ENCODE data around the gene TNFAIP2. TPM values are rescaled to one million over a fixed set of nuclear protein-coding genes. Genes with fewer than 3 reads are reported as not detected.
A peak's percentile ranks its signal among the peaks of the same experiment; 100 is the strongest.

TNFAIP2 gene
- total RNA-seq, 1 donor from 2014 or later = 5.3 TPM

GRCh38 chr14:103089386-103090335, 33.6 kb upstream of the TNFAIP2 start:
- H3K27me3 Mint-ChIP-seq (ENCODE audit: insufficient read depth, low read depth) = peaks cover 16% of the 10 kb centered on the region
- Histone ChIP-seq H3F3A (ENCODE audit: low read depth) (peaks cover 4% of the 10 kb centered on the region), H3K27ac (no peak overlapping the region), H4K20me1 (ENCODE audit: low read depth) (no peaks in the 10 kb centered on the region), H3K4me1 (no peaks in the 10 kb centered on the region), H3K9ac (no peak overlapping the region), H3K4me3 (no peak overlapping the region), H3K79me2 (ENCODE audit: low read depth) (no peaks in the 10 kb centered on the region), H2AFZ (replicated peaks) (no peak overlapping the region), H3K36me3 (no peaks in the 10 kb centered on the region), H3K4me2 (no peak overlapping the region), H3K27me3 (peaks cover 38% of the 10 kb centered on the region), H3K9me3 (ENCODE audit: low read depth) (no peaks in the 10 kb centered on the region)
- TF ChIP-seq CTCF (IDR thresholded peaks at IDR 0.05) = no peak
- TF ChIP-seq EZH2 (IDR thresholded peaks at IDR 0.05) = no peak
- no peak for TF ChIP-seq EZH2phosphoT487 (IDR thresholded peaks at IDR 0.05)
- no peak overlapping the region for H3K27ac Mint-ChIP-seq
- H3K9me3 Mint-ChIP-seq = no peaks in the 10 kb centered on the region
- no peak overlapping the region for H3K4me3 Mint-ChIP-seq
- H3K36me3 Mint-ChIP-seq = no peaks in the 10 kb centered on the region
- no peak for DNase-seq (ENCODE audit: low spot score)
- H3K4me1 Mint-ChIP-seq = peaks cover 12% of the 10 kb centered on the region

GRCh38 chr14:103090481-103091020, 32.7 kb upstream of the TNFAIP2 start:
- no peak overlapping the region for H2AFZ ChIP-seq (replicated peaks)
- Mint-ChIP-seq H3K36me3 (no peaks in the 10 kb centered on the region), H3K27ac (no peak overlapping the region), H3K27me3 (ENCODE audit: insufficient read depth, low read depth) (peaks cover 14% of the 10 kb centered on the region), H3K9me3 (no peaks in the 10 kb centered on the region), H3K4me1 (peaks cover 12% of the 10 kb centered on the region), H3K4me3 (peak overlapping the region; percentile 27)
- no peak overlapping the region for H3K4me3 ChIP-seq
- peaks cover 29% of the 10 kb centered on the region for H3K27me3 ChIP-seq
- no peak overlapping the region for H3K9ac ChIP-seq
- no peak for DNase-seq (ENCODE audit: low spot score)
- no peaks in the 10 kb centered on the region for H3K4me1 ChIP-seq
- TF ChIP-seq EZH2 (IDR thresholded peaks at IDR 0.05) (no peak), CTCF (IDR thresholded peaks at IDR 0.05) (no peak), EZH2phosphoT487 (IDR thresholded peaks at IDR 0.05) (no peak)
- H3K36me3 ChIP-seq = no peaks in the 10 kb centered on the region
- H3F3A ChIP-seq (ENCODE audit: low read depth) = peaks cover 4% of the 10 kb centered on the region
- no peaks in the 10 kb centered on the region for H3K9me3 ChIP-seq (ENCODE audit: low read depth)
- no peaks in the 10 kb centered on the region for H4K20me1 ChIP-seq (ENCODE audit: low read depth)
- no peaks in the 10 kb centered on the region for H3K79me2 ChIP-seq (ENCODE audit: low read depth)
- H3K4me2 ChIP-seq = no peak overlapping the region
- no peak overlapping the region for H3K27ac ChIP-seq

GRCh38 chr14:103091041-103091882, 32.0 kb upstream of the TNFAIP2 start:
- H3K9me3 ChIP-seq (ENCODE audit: low read depth) = no peaks in the 10 kb centered on the region
- H3F3A ChIP-seq (ENCODE audit: low read depth) = peaks cover 4% of the 10 kb centered on the region
- H3K4me3 ChIP-seq = peak overlapping the region; percentile 49
- no peak overlapping the region for H3K9ac ChIP-seq
- H3K27me3 ChIP-seq = peaks cover 25% of the 10 kb centered on the region
- peaks cover 13% of the 10 kb centered on the region for H3K27me3 Mint-ChIP-seq (ENCODE audit: insufficient read depth, low read depth)
- peak overlapping the region; percentile 38 for H3K4me3 Mint-ChIP-seq
- peak overlapping the region; percentile 81 for H2AFZ ChIP-seq (replicated peaks)
- DNase-seq (ENCODE audit: low spot score) = peak; percentile 84
- H3K36me3 Mint-ChIP-seq = no peaks in the 10 kb centered on the region
- no peak overlapping the region for H3K27ac ChIP-seq
- peak overlapping the region; percentile 77 for H3K4me2 ChIP-seq
- no peaks in the 10 kb centered on the region for H3K9me3 Mint-ChIP-seq
- H3K4me1 ChIP-seq = no peaks in the 10 kb centered on the region
- peaks cover 12% of the 10 kb centered on the region for H3K4me1 Mint-ChIP-seq
- no peaks in the 10 kb centered on the region for H3K79me2 ChIP-seq (ENCODE audit: low read depth)
- no peaks in the 10 kb centered on the region for H4K20me1 ChIP-seq (ENCODE audit: low read depth)
- no peak overlapping the region for H3K27ac Mint-ChIP-seq
- no peak for TF ChIP-seq EZH2phosphoT487 (IDR thresholded peaks at IDR 0.05)
- peak; percentile 63 for TF ChIP-seq CTCF (IDR thresholded peaks at IDR 0.05)
- no peaks in the 10 kb centered on the region for H3K36me3 ChIP-seq

All from neural progenitor cell (in vitro differentiated cells).